Left ventricle myocardium inferior (tissue), 1 donor: ENCODE measurements around the gene GNG8. TPM values are rescaled to one million over a fixed set of nuclear protein-coding genes. Genes with fewer than 3 reads are reported as not detected.
"Not testable (repeated sequence)": the region's sequence is repeated elsewhere in the genome, so short reads cannot be mapped to it uniquely, and the experiment has no call there.

ENCODE experiments used
- DNase-seq: peaks from one replicate; pipeline ENCODE4 v3.0.0-alpha.2; 2020
- H3K27ac ChIP-seq: fragments of 200-600 bp; replicated peaks from 2 replicates; pipeline ENCODE4 v1.8.0; 2021
- H3K27me3 ChIP-seq: fragments of 200-600 bp; 2 replicates; pipeline ENCODE4 v1.8.0; 2021; ENCODE audit warnings: low read depth
- H3K36me3 ChIP-seq: fragments of 200-600 bp; 2 replicates; pipeline ENCODE4 v1.8.0; 2021
- H3K4me1 ChIP-seq: fragments of 200-600 bp; 2 replicates; pipeline ENCODE4 v1.8.0; 2021
- H3K4me3 ChIP-seq: fragments of 200-600 bp; 2 replicates; pipeline ENCODE4 v1.8.0; 2021; ENCODE audit warnings: mild to moderate bottlenecking, moderate library complexity
- H3K9me3 ChIP-seq: fragments of 200-600 bp; replicated peaks from 2 replicates; pipeline ENCODE4 v1.8.0; 2021
- CTCF ChIP-seq: fragments of 200-600 bp; IDR thresholded peaks from 2 replicates; pipeline ENCODE4 v1.8.0; 2021; ENCODE audit warnings: antibody characterized with exemption, mild to moderate bottlenecking, borderline replicate concordance
- intact Hi-C: fragments of 100-400 bp; cut with micrococcal nuclease; formaldehyde crosslinking; loops from one replicate; pipeline ENCODE4 v1.11.0; 2022
- total RNA-seq: library from RNA; stranded (reverse); fragmentation: NEBNext Ultra II Directional; extraction: Animal tissue kit (Norgen Biotek cat#: 25700); gene quantifications from one replicate; pipeline ENCODE4 v1.2.1, GENCODE V29; 2021
- donor health status: DM: no; HTN: yes; CAD: no; lungs with severe emphysema.

Gene GNG8
- total RNA-seq, 1 donor from 2014 or later: not detected

- no peak for TF ChIP-seq CTCF
- H3K4me1 ChIP-seq: peaks cover 40% of the 10 kb centered on the region
- H3K9me3 ChIP-seq: no peaks in the 10 kb centered on the region
- intact Hi-C loops: no loop called here
- DNase-seq: peak; percentile 67
- no peak overlapping the region for H3K4me3 ChIP-seq
- peaks cover 30% of the 10 kb centered on the region for H3K27me3 ChIP-seq
- H3K36me3 ChIP-seq: no peaks in the 10 kb centered on the region
- peak overlapping the region; percentile 27 for H3K27ac ChIP-seq
These were observed 4.5 kb downstream of the GNG8 start for GRCh38 chr19:46631481-46631880.

- no peak for TF ChIP-seq CTCF
- peak overlapping the region; percentile 27 for H3K27ac ChIP-seq
- no peak overlapping the region for H3K4me3 ChIP-seq
- DNase-seq: no peak
- H3K9me3 ChIP-seq: no peaks in the 10 kb centered on the region
- H3K4me1 ChIP-seq: peaks cover 42% of the 10 kb centered on the region
- peaks cover 26% of the 10 kb centered on the region for H3K27me3 ChIP-seq
- intact Hi-C loops: no loop called here
- H3K36me3 ChIP-seq: no peaks in the 10 kb centered on the region
These were observed 5.3 kb downstream of the GNG8 start for GRCh38 chr19:46630586-46631205.

DNA sequence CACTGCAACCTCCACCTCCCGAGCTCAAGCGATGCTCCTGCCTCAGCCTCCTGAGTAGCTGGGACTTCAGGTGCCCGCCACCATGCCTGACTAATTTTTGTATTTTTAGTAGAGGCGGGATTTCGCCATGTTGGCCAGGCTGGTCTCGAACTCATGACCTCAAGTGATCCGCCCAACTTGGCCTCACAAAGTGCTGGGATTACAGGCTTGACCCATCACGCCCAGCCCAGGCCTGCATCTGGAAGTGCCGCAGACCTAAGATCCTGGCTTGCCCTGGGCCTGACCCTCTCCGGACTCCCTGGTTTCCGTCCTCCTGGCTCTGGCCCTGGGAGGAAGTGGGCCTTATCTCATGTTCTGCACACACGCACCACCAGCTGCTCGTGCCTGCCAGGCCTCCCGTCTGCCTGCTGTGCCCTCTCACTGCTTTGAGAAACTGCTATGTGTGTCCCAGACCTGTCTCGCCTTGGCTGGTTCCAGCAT is 6.4 kb downstream of the GNG8 start:
- no peak overlapping the region for H3K4me3 ChIP-seq
- H3K9me3 ChIP-seq: no peaks in the 10 kb centered on the region
- H3K4me1 ChIP-seq: peaks cover 53% of the 10 kb centered on the region
- H3K27ac ChIP-seq: peak overlapping the region; percentile 66
- peaks cover 19% of the 10 kb centered on the region for H3K27me3 ChIP-seq
- intact Hi-C loops: no loop called here
- no peaks in the 10 kb centered on the region for H3K36me3 ChIP-seq
- DNase-seq: no peak
- no peak for TF ChIP-seq CTCF

DNA sequence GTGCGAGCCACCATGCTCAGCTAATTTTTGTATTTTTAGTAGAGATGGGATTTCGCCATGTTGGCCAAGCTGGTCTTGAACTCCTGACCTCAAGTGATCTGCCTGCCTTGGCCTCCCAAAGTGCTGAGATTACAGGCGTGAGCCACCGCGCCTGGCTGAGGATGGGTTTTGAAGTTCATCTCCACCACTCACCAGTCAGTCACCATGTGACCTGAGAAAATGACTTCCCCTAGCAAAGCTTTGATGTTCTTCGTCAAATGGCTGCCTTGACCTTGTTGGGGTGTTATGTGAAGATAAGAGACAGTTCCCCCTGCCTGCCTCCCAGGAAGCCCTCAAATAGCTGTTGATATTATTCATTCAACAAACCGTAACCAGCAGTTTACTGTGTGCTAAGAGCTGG is 7.0 kb downstream of the GNG8 start:
- Histone ChIP-seq H3K27ac (peak overlapping the region; percentile 66), H3K4me1 (peaks cover 58% of the 10 kb centered on the region), H3K27me3 (peaks cover 14% of the 10 kb centered on the region)
- H3K4me3 ChIP-seq, H3K36me3 ChIP-seq, H3K9me3 ChIP-seq, intact Hi-C loops, DNase-seq: not testable (repeated sequence)

DNA sequence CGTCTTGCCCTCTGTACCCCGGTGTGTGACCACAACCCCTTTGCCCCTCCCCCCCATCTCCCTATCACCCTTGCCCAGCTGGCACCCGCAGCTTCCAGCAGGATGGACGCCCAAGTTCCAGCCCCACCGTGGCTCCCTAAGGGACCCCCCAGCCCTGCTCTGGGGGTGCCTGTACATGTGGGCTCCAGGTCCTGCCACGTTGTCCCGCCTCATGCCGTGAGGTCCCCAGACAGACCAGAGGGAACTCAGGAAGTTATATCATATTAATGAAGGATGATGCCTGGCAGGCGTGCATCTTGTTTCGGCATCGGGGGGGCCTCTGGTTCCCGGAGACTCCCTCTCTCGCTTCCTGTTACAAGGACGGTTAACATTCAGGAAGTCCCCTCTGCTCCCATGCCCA is 9.6 kb downstream of the GNG8 start:
- peaks cover 69% of the 10 kb centered on the region for H3K4me1 ChIP-seq
- peak overlapping the region; percentile 85 for H3K27ac ChIP-seq

More for the DNA sequence above, 9.6 kb downstream of the GNG8 start:
- Histone ChIP-seq H3K27me3 (no peaks in the 10 kb centered on the region), H3K9me3 (no peaks in the 10 kb centered on the region), H3K4me3 (no peak overlapping the region), H3K36me3 (no peaks in the 10 kb centered on the region)
- intact Hi-C loops: no loop called here
- no peak for TF ChIP-seq CTCF
- DNase-seq: no peak
